Measurements from ENCODE around the gene SLC6A13. TPM values are rescaled to one million over a fixed set of nuclear protein-coding genes. Genes with fewer than 3 reads are reported as not detected.

The SLC6A13 gene
- polyA plus RNA-seq, 2 of the 4 experiments (the other 2 are of a cell fraction): 0.43 to 0.49 TPM

GRCh38 chr12:188910-189621, 73.6 kb downstream of the SLC6A13 start:
- ATAC-seq: peak; percentile 82 to 91
- peak overlapping the region; percentile 56 for H3K4me3 ChIP-seq
- FAIRE-seq: no peak
- ChIA-PET CTCF (interaction anchor here (0.6 to 4.3 kb wide), 25 partner anchors 10 to 438 kb away, joined by 3 to 26 read pairs (median 5); no protein-coding TSS in a partner anchor), POLR2A (no interaction called here)
- peak; percentile 58 to 85 for DNase-seq (ENCODE audit: low read depth in 1 of 2, low spot score in 1 of 2)
- WGBS (ENCODE audit: missing lambda C conversion rate): 9% methylated on average over 46 of the region's 52 CpGs
- no peaks in the 10 kb centered on the region for H3K9me3 ChIP-seq
- peak overlapping the region; percentile 98 for H3K4me2 ChIP-seq
- peak overlapping the region; percentile 73 to 85 for H3K27ac ChIP-seq
- no peaks in the 10 kb centered on the region for H3K4me1 ChIP-seq
- TF ChIP-seq HEYL (CRISPR knock-in tag; IDR thresholded peaks at IDR 0.05) (no peak), ZC3H11A (IDR thresholded peaks at IDR 0.05) (no peak), ZSCAN20 (CRISPR knock-in tag; IDR thresholded peaks at IDR 0.05) (no peak), NPAS2 (CRISPR knock-in tag; IDR thresholded peaks at IDR 0.05; ENCODE audit: borderline replicate concordance) (no peak), HDAC2 (IDR thresholded peaks at IDR 0.05) (no peak), KDM1A (IDR thresholded peaks at IDR 0.05; ENCODE audit: low read depth) (no peak), HES2 (IDR thresholded peaks at IDR 0.05) (no peak), MAFK (IDR thresholded peaks at IDR 0.05; ENCODE audit: partially characterized antibody) (no peak), CEBPB (IDR thresholded peaks at IDR 0.05) (no peak), POLR2AphosphoS2 (conservative IDR thresholded peaks at IDR 0.05; ENCODE audit: low read length) (no peak), ELK1 (IDR thresholded peaks at IDR 0.05; ENCODE audit: low read depth, low read length) (no peak), MYC (IDR thresholded peaks at IDR 0.05; ENCODE audit: borderline replicate concordance, low read length) (0 out of 2 replicates have a peak, but pooled peaks have one; percentile 35), BHLHE40 (IDR thresholded peaks at IDR 0.05; ENCODE audit: low read depth, low read length) (no peak), ESRRA (IDR thresholded peaks at IDR 0.05; ENCODE audit: borderline replicate concordance, low read length) (no peak), CBX2 (IDR thresholded peaks at IDR 0.05; ENCODE audit: borderline replicate concordance, low read depth) (no peak), FOSB (CRISPR knock-in tag; IDR thresholded peaks at IDR 0.05) (no peak), NFE2L2 (conservative IDR thresholded peaks at IDR 0.05; ENCODE audit: low read length) (no peak), PBX3 (IDR thresholded peaks at IDR 0.05) (no peak), E2F6 (IDR thresholded peaks at IDR 0.05; ENCODE audit: borderline replicate concordance, low read depth) (no peak; the same call in 1 of the 2 replicates), PHF8 (IDR thresholded peaks at IDR 0.05; ENCODE audit: borderline replicate concordance, low read depth) (no peak), RARB (CRISPR knock-in tag; IDR thresholded peaks at IDR 0.05) (no peak), ZFP36 (IDR thresholded peaks at IDR 0.05; ENCODE audit: borderline replicate concordance, partially characterized antibody) (no peak), ZNF302 (CRISPR knock-in tag; IDR thresholded peaks at IDR 0.05) (no peak), MAZ (IDR thresholded peaks at IDR 0.05; ENCODE audit: borderline replicate concordance, low read depth, low read length) (no peak), KDM5A (IDR thresholded peaks at IDR 0.05) (no peak), HOXB13 (CRISPR knock-in tag; IDR thresholded peaks at IDR 0.05; ENCODE audit: low read depth) (no peak), HOXB5 (CRISPR knock-in tag; IDR thresholded peaks at IDR 0.05) (0 out of 2 replicates have a peak, but pooled peaks have one; percentile 47), EP300 (IDR thresholded peaks at IDR 0.05) (no peak), FOXS1 (CRISPR knock-in tag; IDR thresholded peaks at IDR 0.05) (no peak), TP53 (CRISPR knock-in tag; IDR thresholded peaks at IDR 0.05) (no peak), MAX (IDR thresholded peaks at IDR 0.05) (peak; percentile 52; the same call in 1 of the 2 replicates), RFX5 (IDR thresholded peaks at IDR 0.05) (no peak), CTCF (IDR thresholded peaks at IDR 0.05) (peak; percentile 74), CBX8 (IDR thresholded peaks at IDR 0.05) (no peak), HMGXB4 (CRISPR knock-in tag; IDR thresholded peaks at IDR 0.05; ENCODE audit: borderline replicate concordance) (no peak), NR3C1 (IDR thresholded peaks at IDR 0.05) (no peak)
